Tongue (tissue), 2 donors: ENCODE data around the gene C10orf71. TPM values are rescaled to one million over a fixed set of nuclear protein-coding genes. Genes with fewer than 3 reads are reported as not detected.
A peak's percentile ranks its signal among the peaks of the same experiment; 100 is the strongest.

Experiments used
- DNase-seq: peaks from one replicate; pipeline ENCODE4 v3.0.0-alpha.2; 2015
- total RNA-seq: library from RNA; depleted of rRNA; stranded (reverse); fragments of >200 nt; gene quantifications from one replicate; pipeline ENCODE4 v1.2.3, GENCODE V29; 2014

C10orf71 gene
- total RNA-seq, 1 donor from 2014 or later = 23.3 TPM

DNA sequence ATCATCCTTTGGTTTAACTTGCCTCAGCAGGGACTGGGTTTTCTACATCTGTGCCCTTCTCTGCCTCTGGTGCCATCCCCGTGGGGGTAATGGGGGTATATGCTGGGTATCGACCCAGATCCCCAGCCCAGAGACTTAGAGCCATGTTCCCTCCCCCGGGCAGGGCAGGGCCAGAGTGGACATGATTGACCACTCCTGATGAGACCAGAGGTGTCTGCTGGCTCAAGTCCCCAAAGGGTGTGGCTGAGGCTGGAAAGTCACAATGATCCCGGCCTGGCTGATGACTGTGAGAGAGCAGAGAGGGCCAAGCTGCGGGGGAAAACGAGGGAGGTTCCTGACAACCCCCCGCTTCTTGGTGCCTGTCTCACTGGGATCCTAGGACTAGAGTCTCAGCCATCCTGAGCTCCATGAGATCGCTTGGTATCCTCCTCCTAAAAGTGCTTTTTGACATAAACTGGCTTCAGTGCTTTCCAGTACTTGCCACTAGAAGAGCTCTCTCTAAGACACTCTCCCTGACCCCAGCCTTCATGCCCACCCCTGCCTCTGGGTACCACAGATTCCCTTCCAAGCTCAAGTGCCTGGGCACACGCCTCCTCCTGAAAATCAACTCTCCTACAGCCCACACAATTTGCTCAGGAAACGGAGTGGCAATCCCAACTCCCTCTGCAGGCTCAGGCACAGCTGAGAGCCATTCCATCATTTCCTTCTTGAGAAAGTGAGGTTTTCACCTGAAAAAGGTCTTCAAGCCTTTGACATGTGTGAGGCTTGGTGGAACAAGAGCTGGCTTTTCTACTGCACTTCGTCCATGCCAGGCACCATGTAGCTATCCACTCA lies 63.0 kb downstream of the C10orf71 start:
- DNase-seq = no peak

DNA sequence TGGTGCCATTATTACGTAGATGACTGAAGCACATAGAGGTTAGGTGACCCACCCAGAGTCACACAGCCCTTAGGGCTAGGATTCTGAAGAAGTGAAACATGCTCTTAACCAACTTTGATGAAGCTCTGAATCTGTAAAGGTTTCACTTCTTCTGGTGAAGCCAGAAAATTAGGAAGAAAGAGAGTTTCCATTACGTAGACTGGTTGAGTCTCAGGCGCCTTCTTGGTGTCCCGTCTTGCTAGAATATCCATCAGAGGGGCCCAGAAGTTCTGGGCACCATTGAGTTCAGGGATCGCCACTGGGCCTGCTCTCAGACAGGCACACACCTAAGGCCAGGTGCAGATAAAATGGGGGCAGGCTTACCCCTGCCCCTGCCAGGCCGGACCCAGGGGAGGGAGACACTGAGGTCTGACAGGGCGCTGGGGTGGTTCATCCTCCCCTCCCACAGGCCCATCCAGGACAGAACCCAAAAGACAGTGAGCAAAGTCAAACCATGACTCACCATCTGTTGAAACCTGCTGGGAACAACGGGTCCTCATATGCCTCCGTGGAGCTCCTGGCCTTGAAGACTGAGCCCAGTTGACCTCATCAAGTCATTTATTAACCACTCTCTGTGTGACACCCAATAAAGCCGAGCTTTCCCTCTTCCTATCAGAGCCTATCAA lies 63.8 kb downstream of the C10orf71 start:
- no peak for DNase-seq

DNA sequence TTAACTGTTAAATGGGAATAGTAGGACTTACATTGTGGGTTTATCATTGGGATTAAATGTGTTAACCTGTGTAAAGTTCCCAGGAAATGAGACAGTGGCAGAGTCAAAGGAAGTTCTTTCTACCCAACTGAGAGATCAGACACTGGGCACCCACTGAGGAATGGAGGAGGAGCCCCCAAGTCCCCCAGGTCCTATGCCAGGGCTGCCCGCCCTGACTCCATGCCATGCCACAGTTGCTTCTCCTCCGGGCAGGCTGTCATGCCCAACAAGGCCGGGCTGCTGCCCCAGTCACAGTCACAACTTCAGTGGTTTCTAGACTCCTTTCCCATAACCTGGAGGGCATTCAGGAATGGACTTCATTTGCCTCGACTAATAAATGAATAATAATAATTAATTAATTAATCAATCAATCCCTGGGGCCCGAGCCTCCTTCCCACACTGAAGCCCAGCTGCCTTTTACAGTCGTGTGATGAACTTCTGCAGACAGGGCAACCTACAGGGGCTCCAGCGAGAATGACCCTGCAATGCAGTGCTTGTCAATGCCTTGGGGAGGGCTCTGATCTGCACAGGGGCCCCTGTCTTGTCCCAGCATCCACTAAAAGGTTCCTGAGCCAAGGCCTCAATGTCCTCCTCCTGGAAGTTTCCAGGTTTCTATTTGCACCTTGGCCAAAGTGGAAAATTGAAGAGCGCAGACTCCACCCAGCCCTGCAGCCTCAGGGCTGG lies 64.5 kb downstream of the C10orf71 start:
- no peak for DNase-seq

DNA sequence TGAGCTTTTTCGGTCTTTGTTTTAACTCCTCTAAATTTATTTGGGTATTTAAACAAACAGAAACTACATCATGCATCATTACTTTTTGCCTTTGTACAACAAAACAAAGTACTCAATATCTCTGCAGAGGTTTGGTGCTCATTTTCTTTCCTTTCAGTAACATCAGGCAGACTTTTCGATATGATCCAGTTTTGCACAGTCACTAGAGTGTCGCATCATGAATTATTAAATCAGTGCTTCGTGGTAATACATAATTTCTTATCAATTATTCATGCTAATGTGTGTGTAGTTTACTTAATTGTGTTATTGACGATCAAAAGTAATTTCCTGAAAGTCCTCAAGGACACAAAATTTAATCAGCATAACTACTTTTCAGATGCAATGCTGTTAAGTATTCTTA lies 65.1 kb downstream of the C10orf71 start:
- no peak for DNase-seq

DNA sequence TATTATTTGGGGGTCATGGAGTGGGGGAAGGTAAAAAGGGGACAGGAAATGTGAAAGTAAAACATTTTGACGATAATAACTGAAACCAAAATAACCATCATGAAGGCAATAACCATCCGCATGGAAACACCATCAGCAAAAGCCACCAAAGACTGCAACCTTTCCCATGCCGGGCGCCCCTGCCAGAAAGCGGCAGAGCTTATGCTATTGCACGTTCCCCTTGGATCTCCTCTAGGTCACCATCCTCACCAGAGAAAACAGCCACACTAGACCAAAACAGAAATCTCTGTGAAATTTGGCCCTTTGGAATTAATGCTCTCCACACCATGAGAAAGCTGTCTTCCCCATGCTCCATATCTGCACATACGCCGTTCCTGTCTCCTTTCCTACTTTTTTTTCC lies 65.8 kb downstream of the C10orf71 start:
- DNase-seq = no peak

DNA sequence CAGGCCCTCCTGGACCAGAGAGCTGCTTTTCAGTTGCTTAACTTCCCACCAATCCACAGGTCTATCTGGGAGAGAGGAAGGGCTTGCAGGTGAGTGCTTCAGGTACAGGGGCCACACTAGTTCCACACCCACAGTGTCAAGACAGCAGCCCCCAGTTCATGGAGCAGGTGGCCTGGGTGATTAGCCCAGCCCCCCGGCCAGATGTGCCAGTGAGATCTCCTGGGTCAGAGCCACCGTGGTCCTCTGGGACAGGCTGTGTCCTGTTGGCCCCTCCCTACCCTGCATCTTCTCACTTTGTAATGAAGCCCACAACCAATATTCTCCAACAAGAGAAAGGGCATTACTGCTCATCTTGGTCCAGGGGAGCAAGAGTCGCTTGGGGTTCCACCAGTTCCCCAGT lies 66.3 kb downstream of the C10orf71 start:
- no peak for DNase-seq

DNA sequence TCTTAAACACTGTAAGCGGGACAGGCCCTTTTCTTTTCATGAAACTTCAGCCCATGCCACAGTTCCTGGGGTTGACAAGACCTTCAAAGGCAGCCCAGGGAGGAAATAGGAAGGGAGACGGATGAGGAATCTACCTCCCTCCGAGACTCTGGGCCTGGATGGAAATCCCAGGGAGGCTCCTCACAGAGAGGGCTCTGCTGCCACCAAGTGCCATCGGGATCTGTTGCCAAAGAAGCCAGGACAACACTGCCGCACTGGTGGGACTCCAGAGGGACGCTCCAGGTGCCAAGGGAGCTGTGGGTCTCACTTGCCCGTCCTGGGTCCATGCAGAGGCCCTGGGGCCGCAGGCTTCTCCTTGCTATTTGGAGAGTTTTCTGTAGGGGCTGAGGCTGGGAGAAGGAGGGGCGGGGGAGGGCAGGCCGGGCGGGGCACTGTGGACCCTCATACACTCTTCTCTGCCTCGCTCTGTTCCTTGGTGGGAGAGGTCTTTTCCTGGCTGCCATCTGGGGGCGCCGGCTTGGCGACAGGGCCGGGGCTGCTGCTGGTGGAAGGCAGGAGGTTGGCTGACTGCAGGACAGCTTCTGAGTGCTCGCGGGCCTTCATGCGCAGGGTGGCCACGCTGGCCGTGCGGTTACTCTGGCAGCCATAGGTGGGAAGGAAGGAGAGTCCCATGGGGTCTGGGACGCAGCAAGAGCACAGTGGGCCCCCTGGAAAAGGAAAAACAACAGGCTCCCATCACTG lies 66.9 kb downstream of the C10orf71 start:
- DNase-seq = peak; percentile 13

DNA sequence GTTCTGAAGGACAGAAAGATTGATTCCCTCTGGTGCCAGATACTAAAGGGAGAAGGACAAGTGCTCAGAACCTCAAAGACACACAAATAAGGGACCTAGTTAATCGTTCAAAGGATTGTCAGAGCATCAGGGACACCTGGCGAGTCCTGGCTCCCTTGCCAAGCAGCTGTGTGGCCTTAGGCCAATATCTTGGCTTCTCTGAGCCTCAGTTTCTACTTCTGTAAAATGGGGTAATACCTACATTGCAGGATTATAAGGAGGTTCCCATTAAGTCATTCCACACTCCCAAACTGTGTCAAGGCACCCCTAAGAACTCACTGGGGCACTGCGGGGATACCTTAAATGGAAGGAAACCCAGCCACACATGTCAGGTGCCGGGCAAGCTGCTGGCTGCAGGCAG lies 67.5 kb downstream of the C10orf71 start:
- no peak for DNase-seq

DNA sequence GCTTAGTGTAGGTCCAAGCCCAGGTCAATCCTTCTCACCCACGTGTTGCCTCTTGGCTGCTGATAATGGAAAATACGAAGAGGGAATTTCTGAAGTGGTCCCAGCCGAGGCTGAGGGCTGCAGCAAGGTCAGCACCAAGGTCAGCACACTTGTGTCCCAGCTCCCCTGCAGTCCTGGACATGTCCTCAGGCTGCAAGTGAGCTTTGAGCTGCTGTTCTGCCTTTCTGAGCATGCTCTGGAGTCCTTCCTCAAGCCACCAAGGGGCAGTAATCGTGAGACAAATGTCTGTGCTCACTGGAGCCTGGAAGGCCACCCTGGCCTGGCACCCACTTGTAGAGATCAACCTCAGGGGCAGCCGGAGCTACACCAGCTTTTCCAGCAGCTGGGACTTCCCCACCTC lies 68.6 kb downstream of the C10orf71 start:
- peak; percentile 11 for DNase-seq

DNA sequence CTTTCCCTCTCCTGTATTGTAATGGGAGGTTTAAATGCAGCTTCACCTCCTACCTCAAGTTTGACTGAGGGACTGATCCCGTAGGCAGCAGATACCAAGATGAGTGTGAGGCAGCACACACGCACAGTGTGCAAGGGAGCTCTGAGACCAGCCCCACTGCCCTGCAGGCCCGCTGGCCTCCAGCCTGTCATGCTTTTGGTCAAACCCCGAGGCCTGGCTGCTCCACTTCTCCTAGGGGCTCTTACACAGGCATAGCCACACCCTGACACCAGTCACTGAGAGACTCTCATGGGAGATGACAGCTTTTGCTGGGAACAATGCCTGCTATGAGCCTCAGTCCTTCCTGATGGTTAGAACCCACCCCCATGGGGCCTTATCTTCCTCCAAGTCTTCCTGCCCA lies 69.3 kb downstream of the C10orf71 start:
- DNase-seq = no peak

DNA sequence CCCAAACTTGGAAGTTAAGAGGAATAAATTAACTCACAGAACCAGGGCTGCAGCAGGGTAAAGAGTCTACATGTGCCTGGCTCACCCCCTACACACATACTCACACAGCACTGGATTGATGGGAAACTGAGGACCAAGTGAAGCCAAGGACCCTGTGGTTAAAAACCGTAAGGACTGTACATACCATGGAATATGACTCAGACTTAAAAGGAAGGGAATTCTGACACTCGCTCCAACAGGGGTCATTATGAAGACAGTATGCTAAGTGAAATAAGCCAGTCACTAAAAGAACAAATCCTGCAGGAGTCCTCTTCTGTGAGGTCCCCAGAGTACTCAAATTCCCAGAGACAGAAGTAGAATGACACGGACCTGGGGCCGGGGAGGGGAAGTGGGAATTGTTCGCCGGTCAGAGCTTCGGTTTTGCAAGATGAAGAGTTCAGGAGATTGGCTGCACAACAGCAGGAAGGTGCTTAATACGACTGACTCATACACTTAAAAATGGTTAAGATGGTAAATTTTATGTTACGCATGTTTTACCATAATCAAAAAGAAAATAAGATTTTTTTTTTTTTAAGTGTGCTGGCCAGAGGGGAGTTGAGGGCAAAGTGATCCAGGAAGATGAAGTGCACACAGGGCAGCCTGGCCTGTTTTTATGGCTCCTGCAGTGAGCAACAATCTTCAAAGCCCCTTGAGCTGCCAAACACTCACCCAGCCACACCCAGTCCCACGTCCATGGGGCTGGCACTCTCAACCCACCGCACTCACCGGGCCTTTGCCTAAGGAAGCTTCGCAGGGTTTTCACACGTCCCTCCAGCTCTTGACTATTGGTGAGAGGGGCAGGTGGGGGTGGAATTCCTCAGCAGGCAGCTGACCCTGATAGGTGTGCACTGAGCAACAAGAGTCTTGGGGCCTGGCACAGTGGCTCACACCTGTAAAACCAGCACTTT lies 70.5 kb downstream of the C10orf71 start:
- DNase-seq = no peak

DNA sequence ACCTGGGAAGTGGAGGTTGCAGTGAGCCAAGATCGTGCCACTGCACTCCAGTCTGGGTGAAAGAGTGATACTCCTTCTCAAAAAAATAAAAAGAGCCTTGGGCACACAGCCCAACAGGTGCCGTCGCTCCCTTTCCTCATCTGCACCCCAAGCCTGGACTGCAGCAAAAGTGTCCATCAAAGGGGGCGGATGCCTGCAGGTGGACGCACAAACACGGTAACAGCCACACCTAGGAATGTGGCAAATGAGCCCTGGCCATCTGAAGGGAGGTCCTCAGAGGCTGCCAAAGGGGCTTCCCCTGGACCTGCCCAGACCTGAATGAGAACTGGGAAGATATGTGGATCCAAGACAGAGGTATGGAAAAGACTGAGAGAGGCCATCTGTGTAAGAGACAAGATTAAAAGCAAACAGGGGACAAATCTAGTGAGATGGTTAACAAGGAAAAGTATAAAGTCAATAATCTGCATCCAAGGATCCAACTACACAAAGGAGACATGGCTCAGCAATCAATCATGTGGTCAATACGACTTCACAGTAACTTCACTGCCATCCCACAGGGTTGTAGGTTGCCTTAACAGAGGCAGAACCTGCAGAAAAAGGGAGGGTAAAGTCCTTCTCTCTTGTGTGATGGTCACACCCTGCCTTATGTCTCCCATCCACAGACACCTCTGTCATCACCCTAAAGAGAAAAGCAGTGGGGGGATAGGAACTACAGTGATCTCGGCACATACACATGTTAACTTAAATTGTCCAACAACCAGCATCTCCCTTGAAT lies 71.5 kb downstream of the C10orf71 start:
- no peak for DNase-seq

DNA sequence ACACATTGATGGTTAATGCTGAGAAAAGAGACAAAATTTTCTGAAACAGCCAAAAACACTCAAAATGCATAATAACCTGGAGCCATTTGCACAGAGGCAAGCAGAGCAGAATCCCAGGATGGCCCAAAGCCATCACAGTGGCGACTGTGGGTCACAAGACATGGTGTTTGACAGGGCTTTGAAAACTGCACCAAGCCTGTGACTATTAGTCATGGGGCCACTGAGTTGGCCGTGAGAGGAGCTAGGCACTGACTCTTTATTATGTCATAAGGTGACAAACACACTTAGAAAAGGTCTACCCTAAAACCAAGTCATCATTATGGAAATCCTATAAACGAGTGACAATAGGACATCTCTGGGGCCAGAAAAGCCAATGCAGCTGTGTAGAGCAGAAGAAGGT lies 73.0 kb downstream of the C10orf71 start:
- DNase-seq = no peak

DNA sequence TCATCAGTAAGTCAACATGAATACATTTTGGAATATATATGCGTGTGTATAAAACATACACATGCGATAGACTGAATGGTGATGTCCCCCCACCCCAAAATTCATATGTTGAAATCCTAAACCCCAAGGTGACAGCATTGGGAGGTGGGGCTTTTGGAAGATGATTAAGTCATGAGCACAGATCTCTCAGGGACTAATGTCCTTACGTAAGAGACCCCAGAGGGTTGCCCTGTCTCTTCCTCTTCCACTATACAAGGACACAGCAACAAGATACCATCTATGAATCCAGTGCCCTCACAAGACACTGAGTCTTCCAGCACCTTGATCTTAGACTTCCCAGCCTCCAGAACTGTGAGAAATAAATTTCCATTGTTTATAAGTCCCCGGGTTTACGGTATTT lies 74.4 kb downstream of the C10orf71 start:
- no peak for DNase-seq

DNA sequence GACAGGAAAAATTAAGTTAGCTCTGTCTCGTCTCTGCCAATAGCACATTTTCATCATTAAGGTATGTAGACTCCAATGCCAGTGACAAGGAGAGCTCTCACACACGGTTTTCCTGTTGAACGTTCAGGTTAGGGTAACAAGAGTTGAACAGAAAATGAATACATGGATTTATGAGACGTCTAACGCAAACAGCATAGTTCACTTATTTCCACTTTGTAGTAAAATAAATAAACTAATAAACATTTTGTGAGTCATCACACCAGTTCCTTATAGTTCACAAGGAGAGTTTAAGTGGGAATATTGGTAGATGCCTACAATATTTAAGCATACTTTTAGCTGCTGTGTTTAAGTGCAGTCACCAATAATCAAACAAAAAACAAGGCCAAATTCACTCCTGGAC lies 75.8 kb downstream of the C10orf71 start:
- no peak for DNase-seq

DNA sequence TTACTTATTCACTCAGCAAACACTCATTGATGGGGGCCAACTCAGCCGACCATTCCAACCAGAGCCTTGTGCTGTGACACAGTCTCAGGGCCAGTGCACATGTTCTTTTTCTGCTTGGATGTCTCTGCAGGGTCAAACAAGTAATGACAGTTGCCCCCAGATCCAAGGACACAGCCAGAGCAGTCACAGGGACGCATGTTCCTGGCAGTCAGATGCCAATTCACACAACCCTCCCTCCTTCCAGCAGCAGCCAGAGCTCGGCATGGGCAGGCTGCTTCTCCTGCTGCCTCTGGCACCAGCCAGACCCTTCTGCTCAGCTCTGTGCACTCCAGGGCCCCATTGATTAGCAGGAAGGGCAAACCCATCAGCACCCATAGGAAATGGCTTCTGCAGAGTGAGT lies 76.6 kb downstream of the C10orf71 start:
- DNase-seq = no peak
